ENCODE measurements around the gene S100Z. TPM values are rescaled to one million over a fixed set of nuclear protein-coding genes. Genes with fewer than 3 reads are reported as not detected.

Gene S100Z
- total RNA-seq, 4 donors from 2014 or later = not detected

GRCh38 chr5:76918539-76918938 is 68.7 kb downstream of the S100Z start:
- H3K27ac ChIP-seq = no peak overlapping the region
- H3K4me3 ChIP-seq = no peak overlapping the region
- 92% methylated on average over 3 of the region's 3 CpGs for WGBS
- no peaks in the 10 kb centered on the region for H3K27me3 ChIP-seq
- H3K9me3 ChIP-seq = no peaks in the 10 kb centered on the region
- no peaks in the 10 kb centered on the region for H3K36me3 ChIP-seq
- DNase-seq (ENCODE audit: low spot score in 2 of 2) = no peak
- TF ChIP-seq POLR2A (IDR thresholded peaks at IDR 0.05) (no peak), POLR2AphosphoS5 (IDR thresholded peaks at IDR 0.05) (no peak), EP300 (IDR thresholded peaks at IDR 0.05) (no peak)
- TF ChIP-seq, protein P1, sequence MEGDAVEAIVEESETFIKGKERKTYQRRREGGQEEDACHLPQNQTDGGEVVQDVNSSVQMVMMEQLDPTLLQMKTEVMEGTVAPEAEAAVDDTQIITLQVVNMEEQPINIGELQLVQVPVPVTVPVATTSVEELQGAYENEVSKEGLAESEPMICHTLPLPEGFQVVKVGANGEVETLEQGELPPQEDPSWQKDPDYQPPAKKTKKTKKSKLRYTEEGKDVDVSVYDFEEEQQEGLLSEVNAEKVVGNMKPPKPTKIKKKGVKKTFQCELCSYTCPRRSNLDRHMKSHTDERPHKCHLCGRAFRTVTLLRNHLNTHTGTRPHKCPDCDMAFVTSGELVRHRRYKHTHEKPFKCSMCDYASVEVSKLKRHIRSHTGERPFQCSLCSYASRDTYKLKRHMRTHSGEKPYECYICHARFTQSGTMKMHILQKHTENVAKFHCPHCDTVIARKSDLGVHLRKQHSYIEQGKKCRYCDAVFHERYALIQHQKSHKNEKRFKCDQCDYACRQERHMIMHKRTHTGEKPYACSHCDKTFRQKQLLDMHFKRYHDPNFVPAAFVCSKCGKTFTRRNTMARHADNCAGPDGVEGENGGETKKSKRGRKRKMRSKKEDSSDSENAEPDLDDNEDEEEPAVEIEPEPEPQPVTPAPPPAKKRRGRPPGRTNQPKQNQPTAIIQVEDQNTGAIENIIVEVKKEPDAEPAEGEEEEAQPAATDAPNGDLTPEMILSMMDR (IDR thresholded peaks at IDR 0.05) = no peak
- no peaks in the 10 kb centered on the region for H3K4me1 ChIP-seq

- Histone ChIP-seq H3K27me3 (no peaks in the 10 kb centered on the region), H3K36me3 (no peaks in the 10 kb centered on the region), H3K4me3 (no peak overlapping the region), H3K4me1 (no peaks in the 10 kb centered on the region), H3K9me3 (no peaks in the 10 kb centered on the region), H3K27ac (no peak overlapping the region)
- no peak for TF ChIP-seq POLR2AphosphoS5 (IDR thresholded peaks at IDR 0.05)
- TF ChIP-seq EP300 (IDR thresholded peaks at IDR 0.05) = no peak
- TF ChIP-seq, protein P1 (IDR thresholded peaks at IDR 0.05) = no peak
- no peak for DNase-seq (ENCODE audit: low spot score in 2 of 2)
- WGBS = 85% methylated on average over 4 of the region's 4 CpGs
Observed at GRCh38 chr5:76920491-76920890, 70.7 kb downstream of the S100Z start.

- no peak for TF ChIP-seq POLR2A (IDR thresholded peaks at IDR 0.05)
- no peak for TF ChIP-seq EP300 (IDR thresholded peaks at IDR 0.05)
- TF ChIP-seq POLR2AphosphoS5 (IDR thresholded peaks at IDR 0.05) = no peak
- TF ChIP-seq, protein P1 (IDR thresholded peaks at IDR 0.05) = no peak
- 55% methylated on average over 6 of the region's 6 CpGs for WGBS
- H3K9me3 ChIP-seq = no peaks in the 10 kb centered on the region
Observed at GRCh38 chr5:76926329-76927105, 76.7 kb downstream of the S100Z start.

DNA sequence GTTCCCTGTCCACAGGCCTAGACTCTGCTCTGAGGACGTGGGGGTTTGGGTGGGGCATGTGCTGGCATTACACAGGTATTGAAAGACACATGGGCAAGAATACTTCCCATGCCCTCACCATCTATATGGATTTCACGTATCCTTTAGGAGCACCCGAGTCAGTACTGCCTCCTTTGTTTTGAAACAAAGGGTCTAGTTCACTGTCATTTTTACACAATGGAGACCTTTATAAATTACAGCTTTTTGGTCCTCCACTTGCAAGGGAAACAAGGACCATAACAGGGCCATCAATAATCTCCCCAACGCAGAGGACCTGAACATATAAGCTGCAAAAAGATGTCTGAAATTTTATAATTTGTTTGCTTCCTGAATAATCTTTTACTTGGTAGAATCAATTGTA is 78.1 kb downstream of the S100Z start:
- WGBS = 69% methylated on average over 4 of the region's 4 CpGs
- no peaks in the 10 kb centered on the region for H3K4me1 ChIP-seq
- H3K27me3 ChIP-seq = no peaks in the 10 kb centered on the region
- no peak overlapping the region for H3K27ac ChIP-seq
- no peaks in the 10 kb centered on the region for H3K36me3 ChIP-seq
- no peak overlapping the region for H3K4me3 ChIP-seq
- no peak for DNase-seq (ENCODE audit: low spot score in 2 of 2)
- H3K9me3 ChIP-seq = no peaks in the 10 kb centered on the region
- TF ChIP-seq EP300 (IDR thresholded peaks at IDR 0.05) (no peak), POLR2AphosphoS5 (IDR thresholded peaks at IDR 0.05) (no peak), POLR2A (IDR thresholded peaks at IDR 0.05) (no peak)
- TF ChIP-seq, protein P1 (IDR thresholded peaks at IDR 0.05) = no peak

More at GRCh38 chr5:76926329-76927105, 76.7 kb downstream of the S100Z start:
- DNase-seq (ENCODE audit: low spot score in 2 of 2) = no peak
- Histone ChIP-seq H3K27ac (no peak overlapping the region), H3K4me3 (no peak overlapping the region), H3K4me1 (no peaks in the 10 kb centered on the region), H3K36me3 (no peaks in the 10 kb centered on the region), H3K27me3 (no peaks in the 10 kb centered on the region)

DNA sequence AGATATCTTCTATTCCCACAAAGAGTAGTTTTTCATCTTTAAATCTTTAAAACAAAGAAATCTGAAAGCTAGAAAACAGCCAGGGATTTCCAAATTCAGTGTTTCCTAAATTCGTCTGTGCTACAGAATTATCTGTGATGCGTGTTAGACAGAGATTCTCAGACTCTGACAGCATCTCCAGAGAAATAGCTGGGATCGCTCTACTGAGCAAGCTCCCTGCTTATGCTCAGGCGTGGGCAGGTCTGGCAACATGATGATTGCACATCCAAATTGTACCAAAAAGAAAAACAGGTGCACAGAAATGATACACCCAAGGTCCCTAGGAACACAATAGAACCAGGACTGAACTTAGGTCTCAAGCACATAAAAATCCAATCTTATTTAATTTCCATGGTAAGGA is 80.3 kb downstream of the S100Z start:
- H3K4me3 ChIP-seq = no peak overlapping the region
- no peak overlapping the region for H3K27ac ChIP-seq
- H3K36me3 ChIP-seq = no peaks in the 10 kb centered on the region
- WGBS = 78% methylated on average over 4 of the region's 4 CpGs
- no peaks in the 10 kb centered on the region for H3K9me3 ChIP-seq
- no peaks in the 10 kb centered on the region for H3K27me3 ChIP-seq
- H3K4me1 ChIP-seq = no peaks in the 10 kb centered on the region
- TF ChIP-seq, protein P1 (IDR thresholded peaks at IDR 0.05) = no peak
- TF ChIP-seq POLR2AphosphoS5 (IDR thresholded peaks at IDR 0.05) (no peak), EP300 (IDR thresholded peaks at IDR 0.05) (no peak), POLR2A (IDR thresholded peaks at IDR 0.05) (no peak)
- DNase-seq (ENCODE audit: low spot score in 2 of 2) = no peak
